ENCODE measurements around the gene C17orf67. TPM values are rescaled to one million over a fixed set of nuclear protein-coding genes. Genes with fewer than 3 reads are reported as not detected.

The C17orf67 gene
- total and polyA plus RNA-seq, 9 of the 15 experiments (the other 6 are each of a cell fraction or from before 2014, with no cell fraction given) = 0.07 to 1.7 (median 0.59) TPM

DNA sequence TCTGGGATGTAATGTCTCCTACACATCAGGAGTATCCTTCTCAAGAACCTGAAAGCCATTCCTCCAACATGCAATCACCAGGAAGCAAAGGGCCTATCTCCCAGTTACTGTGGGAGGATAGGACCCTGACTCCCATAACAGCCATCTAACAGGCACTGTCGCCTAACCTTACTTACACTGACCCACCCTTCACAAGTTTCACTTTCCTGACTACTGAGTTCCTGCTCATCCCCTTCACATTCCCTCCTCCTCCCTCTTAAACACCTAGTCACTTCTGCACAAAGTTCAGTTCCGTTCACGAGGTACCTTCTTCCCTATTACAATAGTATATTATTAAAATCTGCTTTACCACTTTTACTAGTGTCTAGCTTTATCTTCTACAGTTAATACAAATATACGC, 1.3 kb downstream of the C17orf67 start:
- peak overlapping the region; percentile 75; the same call in 1 of the 2 replicates for H3K4me3 ChIP-seq
- H3K9me3 ChIP-seq (replicated peaks; ENCODE audit: control insufficient read depth, insufficient read depth, low read depth, low read length) = no peaks in the 10 kb centered on the region
- H3K9ac ChIP-seq (ENCODE audit: insufficient read depth in 1 of 2, low read depth in 2 of 2, low read length in 2 of 2) = peak overlapping the region in 1 of 2 experiments; percentile 56; a peak in 2 of 4 replicates
- 0 out of 2 replicates have a peak, but pooled peaks have one; percentile 61 for TF ChIP-seq HDGF (IDR thresholded peaks at IDR 0.05)
- TF ChIP-seq, protein P1, sequence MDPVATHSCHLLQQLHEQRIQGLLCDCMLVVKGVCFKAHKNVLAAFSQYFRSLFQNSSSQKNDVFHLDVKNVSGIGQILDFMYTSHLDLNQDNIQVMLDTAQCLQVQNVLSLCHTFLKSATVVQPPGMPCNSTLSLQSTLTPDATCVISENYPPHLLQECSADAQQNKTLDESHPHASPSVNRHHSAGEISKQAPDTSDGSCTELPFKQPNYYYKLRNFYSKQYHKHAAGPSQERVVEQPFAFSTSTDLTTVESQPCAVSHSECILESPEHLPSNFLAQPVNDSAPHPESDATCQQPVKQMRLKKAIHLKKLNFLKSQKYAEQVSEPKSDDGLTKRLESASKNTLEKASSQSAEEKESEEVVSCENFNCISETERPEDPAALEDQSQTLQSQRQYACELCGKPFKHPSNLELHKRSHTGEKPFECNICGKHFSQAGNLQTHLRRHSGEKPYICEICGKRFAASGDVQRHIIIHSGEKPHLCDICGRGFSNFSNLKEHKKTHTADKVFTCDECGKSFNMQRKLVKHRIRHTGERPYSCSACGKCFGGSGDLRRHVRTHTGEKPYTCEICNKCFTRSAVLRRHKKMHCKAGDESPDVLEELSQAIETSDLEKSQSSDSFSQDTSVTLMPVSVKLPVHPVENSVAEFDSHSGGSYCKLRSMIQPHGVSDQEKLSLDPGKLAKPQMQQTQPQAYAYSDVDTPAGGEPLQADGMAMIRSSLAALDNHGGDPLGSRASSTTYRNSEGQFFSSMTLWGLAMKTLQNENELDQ (CRISPR knock-in tag; IDR thresholded peaks at IDR 0.05; ENCODE audit: borderline replicate concordance) = no peak
- 0 out of 2 replicates have a peak, but pooled peaks have one; percentile 29 for TF ChIP-seq ZNF263 (CRISPR knock-in tag; IDR thresholded peaks at IDR 0.05; ENCODE audit: borderline replicate concordance)
- no peak for TF ChIP-seq HDAC6 (IDR thresholded peaks at IDR 0.05; ENCODE audit: low read depth, low read length)
- 0 out of 2 replicates have a peak, but pooled peaks have one; percentile 18 for TF ChIP-seq SMARCA5 (IDR thresholded peaks at IDR 0.05)
- peaks cover 36% of the 10 kb centered on the region; the same call in 2 of the 3 replicates for H3K79me2 ChIP-seq (ENCODE audit: control insufficient read depth, insufficient read depth, low read length)
- 49% methylated on average over 4 of the region's 4 CpGs for WGBS (ENCODE audit: insufficient coverage, low coverage, missing lambda C conversion rate)
- CTCF ChIA-PET (ENCODE audit: low intra/inter-chr PET ratio) = no interaction called here
- peaks cover 15 to 24% of the 10 kb centered on the region in 2 experiments; a peak in 4 of 5 replicates for H3K4me1 ChIP-seq (replicated peaks in 1 of 2; ENCODE audit: control insufficient read depth in 2 of 2, insufficient read depth in 2 of 2, low read length in 2 of 2)
- ATAC-seq (no peak), FAIRE-seq (no peak), DNase-seq (ENCODE audit: extremely low read depth in 1 of 4, low spot score in 3 of 4) (peak in 1 of 4 experiments; percentile 10)
- no peaks in the 10 kb centered on the region for H3K9me1 ChIP-seq (ENCODE audit: control insufficient read depth, insufficient read depth, low read length)
- peaks cover 18% of the 10 kb centered on the region; the same call in 2 of the 3 replicates for H3K36me3 ChIP-seq (ENCODE audit: control insufficient read depth, insufficient read depth, low read length)
- TSS peak; percentile 69 for BruUV-seq (replicated peaks)
- H3K27me3 ChIP-seq (ENCODE audit: control insufficient read depth in 2 of 2, insufficient read depth in 2 of 2, low read length in 2 of 2) = no peaks in the 10 kb centered on the region
- peak overlapping the region; percentile 86 for H3K4me2 ChIP-seq (ENCODE audit: insufficient read depth, low read length)
- peak overlapping the region; percentile 93 for H2AFZ ChIP-seq (ENCODE audit: low read depth, low read length)
- in situ Hi-C loops (cut with MboI) = no loop called here
- POLR2A ChIA-PET = interaction anchor here (0.7 kb wide), 1 partner anchor 20 kb away, joined by 5 read pairs; no protein-coding TSS in a partner anchor
- H4K20me1 ChIP-seq (replicated peaks; ENCODE audit: control insufficient read depth, insufficient read depth, low read length) = no peaks in the 10 kb centered on the region; the same call in 1 of the 2 replicates
- H3K27ac ChIP-seq (ENCODE audit: extremely low read depth, low read depth, low read length) = no peak overlapping the region
- intact Hi-C loops (cut with micrococcal nuclease) = loop anchor here (5.0 kb wide), 1 partner anchor 80 kb away; the partner anchor contains the start of gene TRIM25

All from K562 (cell line).